HG03025 (cell line): ENCODE data around the gene NFIA.

Experiments used
- ATAC-seq: cut with Tn5 transposase; IDR thresholded peaks from one replicate; pipeline ENCODE4 v1.9.1; 2021; ENCODE audit warnings: mild to moderate bottlenecking, moderate library complexity; ENCODE audit not compliant: unreplicated experiment, low FRiP score

Gene NFIA

DNA sequence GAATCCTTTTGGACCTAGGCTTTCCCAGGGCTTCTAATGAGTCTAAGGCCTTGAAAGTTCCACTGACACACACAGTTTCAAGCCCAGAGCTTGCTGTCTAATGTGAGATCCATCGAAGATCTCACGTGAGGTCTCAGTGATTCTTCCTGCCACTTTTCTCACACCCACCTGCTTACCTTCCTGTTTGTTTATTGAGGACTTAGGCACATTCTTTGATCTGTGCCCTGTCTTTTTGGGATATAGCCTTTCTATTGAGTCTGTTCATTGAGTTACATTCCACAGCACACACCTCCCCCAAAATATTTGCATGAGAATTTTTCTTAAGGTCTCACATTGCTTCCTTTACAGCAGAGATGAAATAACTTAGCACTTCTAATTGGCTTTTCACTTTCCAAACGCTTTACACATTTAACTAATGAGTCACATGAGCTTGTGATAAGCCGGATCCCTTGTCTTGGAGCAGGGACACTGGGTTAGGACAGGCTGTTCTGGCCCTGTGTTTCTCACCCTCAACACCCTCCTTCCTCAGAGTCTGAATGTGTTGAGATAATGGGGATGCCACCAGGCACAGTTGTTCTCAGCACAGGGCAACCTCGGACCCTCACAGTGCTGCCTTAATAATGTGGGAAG, 354.2 kb downstream of the NFIA start:
- no peak for ATAC-seq

DNA sequence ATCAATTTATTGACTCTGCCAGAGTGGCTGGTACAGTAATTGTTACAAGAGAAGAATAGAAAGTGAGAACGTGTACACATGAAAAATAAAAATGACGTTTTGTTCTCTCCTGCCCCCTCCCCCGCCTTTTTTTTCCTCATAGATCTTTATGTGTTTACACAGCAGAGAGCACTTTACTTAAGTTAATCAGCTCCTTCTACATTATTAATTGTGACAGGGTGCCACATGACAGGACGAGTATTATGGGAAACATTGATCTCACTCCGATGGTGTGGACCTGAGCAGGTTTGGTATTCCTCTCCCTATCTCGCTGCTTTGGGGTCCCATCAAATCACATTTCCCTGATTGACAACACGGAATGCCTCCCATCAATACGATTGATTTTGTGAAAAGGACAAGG, 356.9 kb downstream of the NFIA start:
- ATAC-seq: no peak

DNA sequence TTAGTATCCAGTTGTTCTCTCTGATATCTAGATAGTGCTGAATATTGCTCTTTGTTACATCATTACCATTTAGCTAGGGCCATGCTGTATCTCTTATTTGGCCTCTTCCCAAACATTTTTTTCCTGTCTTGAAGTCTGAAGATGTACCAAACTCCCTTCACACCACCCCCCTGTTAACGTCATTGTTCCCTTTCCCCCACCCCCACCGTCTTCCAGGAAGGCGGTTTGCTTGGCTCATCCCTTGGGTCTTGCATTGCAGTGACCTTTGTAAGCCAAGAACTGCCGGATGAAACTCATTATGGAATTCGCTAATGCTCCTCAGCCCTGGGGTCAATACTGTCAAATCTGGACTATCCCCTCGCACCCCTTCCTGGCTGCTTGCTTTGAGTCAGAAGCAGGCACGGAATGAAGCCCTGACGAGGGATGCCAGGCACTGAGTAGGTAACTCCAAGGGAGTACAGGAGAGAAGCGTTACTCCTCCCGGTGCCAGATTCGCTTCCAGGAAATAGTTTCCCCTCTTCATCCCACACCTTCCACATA, 359.4 kb downstream of the NFIA start:
- no peak for ATAC-seq

- no peak for ATAC-seq
Observed at GRCh38 chr1:61442544-61442943, 360.2 kb downstream of the NFIA start.

DNA sequence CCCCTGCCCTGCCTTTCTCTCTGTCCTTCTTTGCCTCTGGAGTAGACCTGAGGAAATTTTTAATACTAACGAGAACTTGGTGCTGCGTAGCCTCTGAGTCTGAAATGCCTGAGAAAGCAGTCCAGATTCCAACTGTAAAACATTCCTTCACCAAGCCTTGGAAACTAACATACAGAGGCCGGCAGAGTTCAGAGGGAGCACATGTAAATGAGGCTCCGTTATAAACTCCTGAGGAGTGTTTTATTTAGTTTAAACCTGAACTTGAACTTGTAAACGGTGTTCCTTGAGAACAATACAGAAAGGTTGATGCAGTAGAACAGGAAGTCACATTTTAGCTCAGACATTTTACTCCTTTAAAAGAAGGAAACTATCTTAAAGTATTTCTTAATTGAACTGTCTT, 361.9 kb downstream of the NFIA start:
- ATAC-seq: no peak

- no peak for ATAC-seq
Observed at GRCh38 chr1:61445269-61445825, 363.0 kb downstream of the NFIA start.

GRCh38 chr1:61446531-61446991, 364.2 kb downstream of the NFIA start:
- ATAC-seq: no peak

- ATAC-seq: no peak
Observed at GRCh38 chr1:61447106-61447967, 365.0 kb downstream of the NFIA start.

- no peak for ATAC-seq
Observed at GRCh38 chr1:61447968-61448430, 365.6 kb downstream of the NFIA start.

DNA sequence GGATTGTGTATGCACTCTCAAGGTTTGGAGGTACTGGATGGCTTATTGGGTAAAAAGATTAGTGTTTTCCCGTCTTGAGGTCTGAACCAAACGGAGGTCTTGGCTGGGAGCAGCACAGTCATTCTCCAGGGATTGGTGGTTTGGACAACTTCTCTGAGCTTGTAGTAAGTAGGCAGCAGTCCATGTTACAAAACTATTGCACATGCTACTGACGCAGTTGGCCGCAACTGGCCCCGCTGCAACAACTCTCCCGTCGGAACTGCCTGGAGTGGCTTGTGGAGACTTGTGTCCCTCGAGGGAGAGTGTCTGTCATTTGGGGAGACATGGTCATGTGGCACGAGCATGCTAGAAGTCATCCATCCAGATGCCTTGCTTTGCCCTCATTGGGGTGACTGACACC, 366.6 kb downstream of the NFIA start:
- no peak for ATAC-seq

GRCh38 chr1:61449410-61449809, 367.0 kb downstream of the NFIA start:
- no peak for ATAC-seq

DNA sequence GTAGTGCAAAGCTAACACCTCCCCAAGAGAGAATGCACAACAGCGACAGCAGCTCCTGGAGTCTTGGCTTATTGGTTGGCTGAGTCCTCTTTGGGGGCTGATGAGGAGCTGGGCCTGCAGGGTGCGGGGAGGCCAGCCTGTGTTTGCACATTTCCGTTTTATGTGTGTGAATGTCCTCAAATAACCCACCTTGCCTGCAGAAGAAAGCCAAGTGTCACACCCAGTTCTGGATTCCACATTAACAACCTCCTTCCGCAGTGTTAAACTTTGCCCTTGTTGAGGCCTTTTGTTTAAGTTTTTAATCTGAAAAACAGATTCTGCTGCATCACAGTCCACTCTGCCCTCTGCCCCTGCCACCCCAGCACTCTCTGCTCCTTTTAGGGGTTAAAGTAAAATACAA, 368.1 kb downstream of the NFIA start:
- ATAC-seq: no peak

GRCh38 chr1:61450872-61451571, 368.7 kb downstream of the NFIA start:
- no peak for ATAC-seq

GRCh38 chr1:61451572-61451968, 369.2 kb downstream of the NFIA start:
- ATAC-seq: no peak

DNA sequence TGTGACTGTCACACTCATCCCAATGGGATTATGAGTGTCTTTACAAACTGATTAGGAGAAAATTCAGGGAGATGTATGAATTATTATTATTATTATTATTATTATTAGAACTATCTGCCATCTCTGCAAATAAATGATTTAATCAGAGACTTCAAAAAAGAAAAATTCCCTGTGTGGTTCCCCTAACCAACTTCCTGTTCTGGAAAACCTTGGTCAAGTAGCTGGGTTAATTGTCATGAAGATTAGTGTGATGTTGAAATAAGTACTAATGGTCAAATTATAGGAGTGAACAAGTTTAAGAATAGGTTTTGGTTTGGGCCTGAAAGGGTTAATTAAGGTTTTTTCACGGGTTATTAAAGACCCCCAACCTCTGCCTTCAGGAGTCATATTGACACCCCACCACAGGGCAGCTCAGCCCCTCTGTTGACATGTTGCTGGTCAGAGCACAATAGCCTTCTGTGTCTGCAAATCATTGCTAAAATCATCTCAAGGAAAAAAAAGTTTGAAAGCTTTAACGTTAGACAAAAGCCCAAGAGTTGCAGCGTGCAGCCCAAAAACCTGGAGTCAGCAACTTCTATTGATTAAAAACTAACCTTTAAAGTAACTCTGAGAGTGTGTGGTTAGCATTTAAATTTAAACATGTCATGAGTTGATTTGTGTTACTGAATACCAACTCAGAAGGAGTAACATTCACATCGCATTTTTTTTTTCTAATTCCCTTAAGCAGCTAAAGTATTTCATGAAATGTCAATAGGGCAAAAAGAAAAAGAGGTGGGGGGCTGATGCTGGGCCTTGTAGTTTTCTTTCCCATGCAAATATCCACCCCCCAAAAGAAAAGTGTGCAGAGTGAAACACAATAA, 370.0 kb downstream of the NFIA start:
- ATAC-seq: no peak

DNA sequence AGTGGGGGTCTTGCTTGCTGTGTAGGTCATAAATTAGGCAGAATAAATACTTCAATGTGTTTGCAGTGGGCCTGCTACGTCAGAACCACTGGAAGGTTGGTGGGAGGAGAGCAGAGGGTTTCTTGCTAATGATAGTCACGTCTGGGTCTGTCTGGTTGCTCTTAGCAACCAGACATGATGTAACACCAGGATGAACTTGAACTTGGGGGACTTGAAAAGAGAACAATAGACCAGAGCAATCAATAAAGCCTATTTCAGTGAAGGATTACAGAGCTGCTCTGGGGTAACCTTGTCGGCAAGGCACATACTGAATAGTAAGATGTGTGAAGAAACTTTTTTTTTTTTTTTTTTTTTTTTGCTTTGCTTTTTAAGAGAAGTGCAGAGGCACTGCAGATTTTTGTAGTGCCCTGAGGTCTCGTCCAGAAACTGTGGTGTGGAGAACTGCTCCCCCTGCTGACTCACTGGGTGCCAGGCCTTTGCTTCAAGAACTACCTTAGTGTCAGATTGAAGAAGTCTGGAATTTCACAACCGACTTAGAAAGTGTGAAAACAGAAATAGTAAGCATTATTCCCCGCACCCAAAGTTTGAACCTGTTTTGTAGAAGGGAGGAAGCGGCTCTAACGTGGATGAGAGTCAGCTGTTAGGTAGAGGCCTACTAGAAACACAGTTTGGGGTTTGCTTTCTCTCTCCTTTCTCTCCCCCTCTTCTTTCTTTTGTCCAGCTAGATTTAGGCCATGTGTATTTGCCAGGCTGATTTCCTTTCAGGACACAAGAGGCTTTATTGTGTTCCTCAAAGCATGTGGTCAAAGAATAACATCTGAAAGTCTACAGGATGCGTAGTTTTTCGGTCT, 371.0 kb downstream of the NFIA start:
- peak; percentile 84 for ATAC-seq

GRCh38 chr1:61455400-61455799, 373.0 kb downstream of the NFIA start:
- ATAC-seq: no peak

GRCh38 chr1:61457526-61458040, 375.2 kb downstream of the NFIA start:
- ATAC-seq: no peak

GRCh38 chr1:61459345-61459744, 377.0 kb downstream of the NFIA start:
- ATAC-seq: no peak
